GM19395 (cell line): ENCODE results near the gene HSP90AA1.

Source experiments
- ATAC-seq: cut with Tn5 transposase; IDR thresholded peaks from one replicate; pipeline ENCODE4 v1.9.1; 2021; ENCODE audit warnings: mild to moderate bottlenecking, moderate library complexity; ENCODE audit not compliant: unreplicated experiment

HSP90AA1 gene

DNA sequence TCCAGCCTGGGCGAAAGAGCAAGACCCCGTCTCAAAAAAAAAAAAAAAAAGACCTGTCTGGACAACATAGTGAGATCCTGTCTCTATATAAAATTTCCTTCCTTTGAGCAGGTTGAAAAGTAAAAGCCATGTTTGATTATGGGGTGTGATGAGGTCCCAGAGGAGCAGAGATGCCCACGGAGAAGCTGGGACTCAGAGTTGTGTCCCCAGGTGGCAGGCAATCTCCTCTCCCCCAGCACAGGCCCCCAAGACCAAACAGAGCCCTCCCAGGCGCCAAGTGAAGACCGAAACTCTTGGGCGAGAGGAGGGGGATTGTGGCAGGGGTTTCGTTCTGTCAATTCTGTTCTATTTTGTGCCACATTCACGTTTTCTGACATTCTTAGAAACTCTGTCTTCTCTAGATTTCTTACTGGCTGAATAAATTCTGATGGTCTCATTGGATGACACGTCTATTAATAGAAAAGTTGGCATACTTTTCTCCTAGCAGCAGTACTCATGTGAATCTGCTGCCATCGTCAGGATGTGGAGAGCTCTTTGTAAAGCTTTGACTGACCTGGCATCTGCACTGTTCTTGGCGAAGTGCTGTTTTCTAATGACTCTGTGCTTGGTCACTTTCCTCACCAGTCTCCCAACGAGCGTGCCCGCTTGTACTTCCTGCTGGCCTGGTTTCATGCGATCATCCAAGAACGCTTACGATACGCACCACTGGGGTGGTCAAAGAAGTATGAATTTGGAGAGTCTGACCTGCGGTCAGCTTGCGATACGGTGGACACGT is 43.4 kb downstream of the HSP90AA1 start:
- ATAC-seq, result no peak

DNA sequence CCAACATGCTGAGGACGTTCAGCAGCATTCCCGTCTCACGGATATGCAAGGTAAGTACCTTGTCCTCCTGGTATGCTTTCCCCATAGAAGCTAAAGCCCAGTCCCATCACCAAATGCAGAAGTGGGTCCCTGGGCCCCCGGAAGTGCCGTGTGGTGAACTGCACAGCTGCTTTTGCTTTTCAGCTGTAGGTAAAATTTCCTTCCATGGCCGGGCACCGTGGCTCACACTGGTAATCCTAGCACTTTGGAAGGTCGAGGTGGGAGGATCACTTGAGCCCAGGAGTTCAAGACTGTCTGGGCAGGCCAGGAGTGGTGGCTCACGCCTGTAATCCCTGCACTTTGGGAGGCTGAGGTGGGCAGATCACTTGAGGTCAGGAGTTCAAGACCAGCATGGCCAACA is 44.1 kb downstream of the HSP90AA1 start:
- no peak for ATAC-seq

DNA sequence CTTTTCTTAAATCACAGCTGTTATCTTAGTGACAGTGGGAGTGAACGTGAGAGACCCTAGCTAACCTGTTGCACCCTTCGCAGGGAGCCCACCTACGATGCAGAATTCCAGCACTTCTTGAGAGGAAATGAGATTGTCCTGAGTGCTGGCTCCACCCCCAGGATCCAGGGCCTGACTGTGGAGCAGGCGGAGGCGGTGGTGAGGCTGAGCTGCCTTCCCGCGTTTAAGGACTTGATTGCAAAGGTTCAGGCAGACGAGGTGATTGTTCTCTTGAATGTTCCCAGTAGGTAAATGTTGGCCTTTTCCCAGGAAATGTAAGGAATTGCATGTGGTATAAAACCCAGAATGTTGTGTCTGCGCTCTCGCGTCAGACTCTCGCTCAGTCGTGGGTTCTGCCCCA is 46.7 kb downstream of the HSP90AA1 start:
- ATAC-seq, result no peak

DNA sequence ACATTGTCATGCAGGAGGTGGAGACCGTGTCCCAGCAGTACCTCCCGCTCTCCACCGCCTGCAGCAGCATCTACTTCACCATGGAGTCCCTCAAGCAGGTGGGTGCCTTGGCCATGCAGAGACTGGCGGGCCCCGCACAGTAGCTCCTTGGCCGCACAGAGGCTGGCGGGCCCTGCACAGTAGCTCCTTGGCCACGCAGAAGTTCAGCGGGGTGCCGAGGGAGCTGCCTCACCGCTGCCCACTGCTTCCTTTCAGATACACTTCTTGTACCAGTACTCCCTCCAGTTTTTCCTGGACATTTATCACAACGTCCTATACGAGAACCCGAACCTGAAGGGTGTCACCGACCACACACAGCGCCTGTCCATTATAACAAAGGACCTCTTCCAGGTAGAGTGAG is 47.7 kb downstream of the HSP90AA1 start:
- ATAC-seq, result no peak

DNA sequence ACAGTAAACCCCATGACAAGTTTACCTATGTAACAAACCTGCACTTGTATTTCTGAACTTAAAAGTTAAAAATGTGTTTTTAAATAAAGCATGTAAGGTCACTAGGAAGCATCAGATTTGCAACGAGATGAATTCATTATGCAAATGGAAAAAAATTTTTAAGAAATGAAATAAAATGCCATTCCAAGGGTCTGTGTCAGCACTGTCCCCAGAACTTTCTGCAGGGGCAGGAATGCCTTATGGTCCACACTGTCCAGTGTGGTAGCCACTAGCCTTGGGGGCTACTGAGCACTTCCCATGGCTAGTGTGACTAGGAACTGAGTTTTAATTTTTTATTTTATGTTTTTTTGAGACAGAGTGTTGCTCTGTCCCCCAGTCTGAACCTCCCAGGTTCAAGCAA is 49.2 kb downstream of the HSP90AA1 start:
- no peak for ATAC-seq

DNA sequence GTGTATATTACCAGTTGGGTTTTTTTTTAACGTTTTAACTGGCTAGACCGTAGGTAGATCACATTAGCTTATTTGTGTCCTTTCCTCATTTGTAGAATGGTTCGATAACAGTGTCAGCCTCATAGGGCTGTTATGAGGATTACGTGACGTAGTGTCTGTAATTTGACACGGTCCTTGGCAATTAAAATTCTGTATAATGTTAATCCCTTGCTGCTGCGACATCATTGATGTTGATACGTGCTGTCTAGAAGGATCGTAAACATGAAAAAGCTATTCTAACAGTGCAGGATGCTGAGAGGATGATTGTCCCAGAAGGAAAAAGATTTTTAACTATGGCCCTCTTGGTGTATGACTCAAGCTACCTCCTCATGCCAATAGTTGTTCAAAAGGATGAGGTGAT is 50.9 kb downstream of the HSP90AA1 start:
- ATAC-seq, result no peak

DNA sequence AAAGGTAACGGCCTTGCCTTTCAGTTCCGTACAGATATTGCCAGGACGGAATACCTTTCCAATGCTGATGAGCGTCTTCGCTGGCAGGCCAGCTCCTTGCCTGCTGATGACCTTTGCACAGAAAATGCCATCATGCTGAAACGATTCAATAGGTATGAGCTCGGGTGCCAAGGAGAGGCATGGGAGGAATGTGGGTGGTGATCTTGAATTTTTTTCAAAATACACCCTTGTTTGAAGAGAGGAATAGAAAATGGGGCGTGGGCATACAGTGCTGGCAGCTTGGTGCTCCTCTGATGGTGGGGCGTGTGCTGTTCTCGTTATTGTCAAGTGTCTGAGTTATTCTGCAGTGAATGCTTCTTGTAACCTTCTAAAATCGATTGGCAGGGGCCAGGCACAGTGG is 52.5 kb downstream of the HSP90AA1 start:
- no peak for ATAC-seq

DNA sequence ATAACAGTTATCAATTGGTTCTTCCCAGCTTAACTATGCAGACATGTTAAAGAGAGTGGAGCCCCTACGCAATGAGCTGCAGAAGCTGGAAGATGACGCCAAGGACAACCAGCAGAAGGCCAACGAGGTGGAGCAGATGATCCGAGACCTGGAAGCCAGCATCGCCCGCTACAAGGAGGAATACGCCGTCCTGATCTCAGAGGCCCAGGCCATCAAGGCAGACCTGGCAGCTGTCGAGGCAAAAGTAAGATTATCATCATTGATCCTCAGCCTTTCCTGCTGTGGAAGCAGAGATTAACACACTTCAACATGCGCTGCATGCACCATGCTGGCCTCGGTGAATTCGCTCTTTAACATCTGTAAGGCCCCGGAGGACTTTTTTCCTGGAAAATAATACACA is 53.6 kb downstream of the HSP90AA1 start:
- no peak for ATAC-seq
